Activated CD8-positive, alpha-beta T cell treated with anti-CD3 and anti-CD28 coated beads, Interleukin-2, amount 10 ng/mL, durations not matched to agents 7 days and 5 days (primary cell): ENCODE data around the gene PLEKHG4B. TPM values are rescaled to one million over a fixed set of nuclear protein-coding genes. Genes with fewer than 3 reads are reported as not detected.
"Not testable (repeated sequence)": the region's sequence is repeated elsewhere in the genome, so short reads cannot be mapped to it uniquely, and the experiment has no call there.

Experiments
- ATAC-seq: fragments of 150-1000 bp; cut with Tn5 transposase; one replicate; pipeline ENCODE4 v1.10.0; 2021; ENCODE audit warnings: moderate library complexity
- CTCF ChIA-PET: fragments of 350-600 bp; sonication (Branson Sonifier 250); formaldehyde crosslinking; loops from one replicate; lab custom pipeline; 2021; ENCODE audit warnings: antibody characterized with exemption; lab: Charles Lee
- POLR2A ChIA-PET: fragments of 350-600 bp; sonication (Branson Sonifier 250); formaldehyde crosslinking; loops from one replicate; lab custom pipeline; 2021; ENCODE audit warnings: antibody characterized with exemption; lab: Charles Lee
- DNase-seq: peaks from one replicate; pipeline ENCODE4 v3.0.0-alpha.2; 2020
- H3K27ac Mint-ChIP-seq: one replicate; pipeline ENCODE4 v1.8.0; 2021; ENCODE audit warnings: mild to moderate bottlenecking, mixed read lengths
- H3K27me3 Mint-ChIP-seq: one replicate; pipeline ENCODE4 v1.8.0; 2021; ENCODE audit warnings: low read depth, mixed read lengths
- H3K36me3 Mint-ChIP-seq: one replicate; pipeline ENCODE4 v1.8.0; 2021; ENCODE audit warnings: low read depth, mixed read lengths
- H3K4me1 Mint-ChIP-seq: one replicate; pipeline ENCODE4 v1.8.0; 2021; ENCODE audit warnings: low read depth, mixed read lengths
- H3K4me3 Mint-ChIP-seq: one replicate; pipeline ENCODE4 v1.8.0; 2021; ENCODE audit warnings: mild to moderate bottlenecking, mixed read lengths
- H3K9me3 Mint-ChIP-seq: one replicate; pipeline ENCODE4 v1.8.0; 2022; ENCODE audit warnings: mixed read lengths; ENCODE audit not compliant: insufficient read depth
- total RNA-seq, 2 experiments: library from RNA; stranded (reverse); gene quantifications; one replicate each; pipeline ENCODE4 v1.2.3, GENCODE V29; 2021

The PLEKHG4B gene
- total RNA-seq, 2 experiments from 2014 or later = not detected

DNA sequence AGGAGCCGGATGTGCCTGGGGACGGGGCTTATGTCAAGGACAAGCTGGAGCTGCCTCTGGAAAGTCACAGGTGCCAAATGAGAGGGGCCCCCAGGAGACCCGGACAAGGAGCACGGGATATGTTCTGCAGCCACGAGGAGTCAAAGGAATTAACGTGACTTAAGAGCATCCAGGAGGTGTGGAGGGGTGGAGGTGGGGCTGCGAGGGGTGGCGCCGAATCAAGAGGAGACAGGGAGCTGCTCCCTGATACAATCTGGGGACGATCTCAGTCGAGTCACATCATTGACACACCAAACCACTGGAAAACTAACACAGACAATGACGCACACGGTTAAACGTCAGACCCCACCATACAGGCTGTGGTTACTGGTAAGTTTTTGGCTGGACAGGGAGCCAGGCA is 115.6 kb downstream of the PLEKHG4B start:
- DNase-seq (no peak), ATAC-seq (no peak)
- Mint-ChIP-seq H3K4me1 (peaks cover 10% of the 10 kb centered on the region), H3K36me3 (peaks cover 6% of the 10 kb centered on the region), H3K27me3 (no peaks in the 10 kb centered on the region), H3K4me3 (no peak overlapping the region), H3K9me3 (no peaks in the 10 kb centered on the region), H3K27ac (no peak overlapping the region)
- ChIA-PET CTCF (interaction anchor here (1.3 kb wide), 1 partner anchor 19 kb away, joined by 4 read pairs; no protein-coding TSS in a partner anchor), POLR2A (interaction anchor here (0.5 kb wide), 1 partner anchor 13 kb away, joined by 3 read pairs; no protein-coding TSS in a partner anchor)

DNA sequence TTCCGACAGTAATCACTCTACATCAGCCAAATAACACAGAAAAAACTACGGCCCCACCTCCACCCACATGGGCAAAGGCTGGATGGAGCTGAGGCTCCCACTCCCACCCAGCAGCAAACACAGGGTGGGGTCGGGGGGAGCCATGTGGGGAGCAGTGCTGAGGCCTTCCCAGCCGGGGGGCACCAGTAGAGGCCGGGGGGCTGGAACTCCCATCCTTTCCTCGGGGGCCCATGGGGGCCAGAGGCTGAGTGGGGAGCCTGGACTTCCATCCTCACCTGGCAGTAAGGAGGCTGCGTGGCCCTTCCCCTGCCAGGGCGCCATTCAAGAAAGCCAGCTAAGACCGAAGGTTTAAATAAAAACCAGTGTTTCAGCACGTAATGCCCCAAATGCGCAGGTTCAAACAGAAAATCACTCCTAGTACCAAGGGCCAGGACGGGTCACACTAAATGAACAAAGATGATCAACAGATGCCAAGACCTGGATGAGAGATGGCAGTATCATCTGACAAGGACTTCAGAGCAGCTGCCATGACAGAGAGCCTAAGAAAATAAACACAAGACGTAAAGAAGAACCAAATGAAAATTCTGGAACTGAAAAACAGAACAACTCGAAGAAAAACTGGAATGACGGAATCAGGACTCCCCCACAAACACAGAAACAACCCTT is 116.6 kb downstream of the PLEKHG4B start:
- ATAC-seq (no peak), DNase-seq (no peak)
- CTCF ChIA-PET = interaction anchor here (1.3 kb wide), 1 partner anchor 20 kb away, joined by 4 read pairs; no protein-coding TSS in a partner anchor
- Mint-ChIP-seq H3K4me3 (no peak overlapping the region), H3K27me3 (no peaks in the 10 kb centered on the region), H3K4me1 (peaks cover 12% of the 10 kb centered on the region), H3K27ac (no peak overlapping the region), H3K36me3 (peaks cover 7% of the 10 kb centered on the region), H3K9me3 (no peaks in the 10 kb centered on the region)
- POLR2A ChIA-PET = no interaction called here

GRCh38 chr5:213803-214395 is 121.9 kb downstream of the PLEKHG4B start:
- H3K27ac Mint-ChIP-seq = no peak overlapping the region
- ATAC-seq = no peak
- no peaks in the 10 kb centered on the region for H3K27me3 Mint-ChIP-seq
- DNase-seq = no peak
- H3K4me3 Mint-ChIP-seq = no peak overlapping the region
- ChIA-PET POLR2A (no interaction called here), CTCF (interaction anchor here (1.5 kb wide), 1 partner anchor 25 kb away, joined by 7 read pairs; no protein-coding TSS in a partner anchor)
- peaks cover 26% of the 10 kb centered on the region for H3K36me3 Mint-ChIP-seq
- H3K9me3 Mint-ChIP-seq = no peaks in the 10 kb centered on the region
- peaks cover 40% of the 10 kb centered on the region for H3K4me1 Mint-ChIP-seq

GRCh38 chr5:215256-215655 is 123.3 kb downstream of the PLEKHG4B start:
- Mint-ChIP-seq H3K4me3 (peak overlapping the region; percentile 0), H3K36me3 (peaks cover 26% of the 10 kb centered on the region), H3K27ac (peak overlapping the region; percentile 18), H3K4me1 (peaks cover 38% of the 10 kb centered on the region)
- H3K9me3 Mint-ChIP-seq, DNase-seq, ATAC-seq, POLR2A ChIA-PET, H3K27me3 Mint-ChIP-seq, CTCF ChIA-PET: not testable (repeated sequence)

GRCh38 chr5:216076-216475 is 124.1 kb downstream of the PLEKHG4B start:
- H3K4me3 Mint-ChIP-seq, H3K27ac Mint-ChIP-seq, DNase-seq, H3K9me3 Mint-ChIP-seq, H3K27me3 Mint-ChIP-seq, ATAC-seq, CTCF ChIA-PET, POLR2A ChIA-PET: not testable (repeated sequence)
- peaks cover 26% of the 10 kb centered on the region for H3K36me3 Mint-ChIP-seq
- H3K4me1 Mint-ChIP-seq = peaks cover 42% of the 10 kb centered on the region

DNA sequence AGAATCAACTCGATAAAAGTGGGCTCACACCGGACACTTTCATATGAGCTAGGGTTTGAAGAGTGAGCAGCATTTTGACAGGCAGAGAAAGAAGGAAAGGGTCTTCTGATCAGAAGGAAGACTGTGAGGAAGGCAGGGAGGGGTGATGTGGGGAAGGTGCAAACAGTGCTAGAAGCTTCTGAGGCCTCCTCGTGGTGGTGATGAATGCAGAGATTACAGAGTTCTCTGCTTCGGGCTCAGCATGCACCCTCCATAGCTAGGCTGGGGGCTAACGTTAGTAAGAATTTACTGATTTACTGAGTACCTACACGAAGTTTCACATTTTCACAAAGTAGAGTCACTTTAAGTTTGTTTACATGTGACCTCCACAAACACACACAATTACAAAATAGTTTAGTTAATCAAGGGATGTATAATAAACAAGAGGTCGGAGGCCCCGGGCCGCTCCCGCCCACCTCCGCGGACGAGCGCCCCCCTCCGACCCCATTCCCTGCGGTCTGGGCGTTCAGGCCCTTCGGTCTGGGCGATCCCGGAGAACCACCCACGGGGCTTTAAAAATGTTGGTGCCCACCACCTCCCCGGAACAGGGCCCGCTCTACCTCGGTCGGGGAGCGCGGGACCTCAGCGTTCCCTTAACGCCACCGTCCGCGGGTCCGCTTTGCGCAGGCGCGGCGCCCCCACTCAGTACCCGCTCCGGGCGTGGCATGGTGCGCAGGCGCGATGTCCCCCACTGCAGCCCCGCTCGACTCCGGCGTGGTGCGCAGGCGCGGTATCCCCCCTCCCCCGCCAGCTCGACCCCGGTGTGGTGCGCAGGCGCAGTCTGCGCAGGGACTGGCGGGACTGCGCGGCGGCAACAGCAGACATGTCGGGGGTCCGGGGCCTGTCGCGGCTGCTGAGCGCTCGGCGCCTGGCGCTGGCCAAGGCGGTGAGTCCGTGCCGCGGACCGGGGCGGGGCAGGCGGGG is 125.8 kb downstream of the PLEKHG4B start, which contains the start of the genes CCDC127 and SDHA:
Gene CCDC127 (minus strand): TSS at position 660 of the 963 bp plus-strand sequence. CDS start 1,304 bp downstream, outside the sequence.
Gene SDHA (plus strand): TSS at position 827 of the 963 bp plus-strand sequence. CDS start 36 bp downstream, at position 863.
- peak within 1 kb of the TSS; percentile 94 for H3K27ac Mint-ChIP-seq
- peak; percentile 98 for DNase-seq
- H3K9me3 Mint-ChIP-seq, H3K27me3 Mint-ChIP-seq: not testable (repeated sequence)
- peak; percentile 92 for ATAC-seq
- peaks cover 35% of the 10 kb centered on the region for H3K36me3 Mint-ChIP-seq
- CTCF ChIA-PET = interaction anchor here (1.5 to 4.0 kb wide), 3 partner anchors 27 to 53 kb away, joined by 3 to 30 read pairs (median 4); partner anchors contain the start of gene LRRC14B
- POLR2A ChIA-PET = interaction anchor here (0.6 to 3.3 kb wide), 8 partner anchors 12 to 229 kb away, joined by 3 to 23 read pairs (median 4); partner anchors contain the start of genes LRRC14B and PDCD6
- H3K4me1 Mint-ChIP-seq = peaks cover 55% of the 10 kb centered on the region
- H3K4me3 Mint-ChIP-seq = peak within 1 kb of the TSS; percentile 91

DNA sequence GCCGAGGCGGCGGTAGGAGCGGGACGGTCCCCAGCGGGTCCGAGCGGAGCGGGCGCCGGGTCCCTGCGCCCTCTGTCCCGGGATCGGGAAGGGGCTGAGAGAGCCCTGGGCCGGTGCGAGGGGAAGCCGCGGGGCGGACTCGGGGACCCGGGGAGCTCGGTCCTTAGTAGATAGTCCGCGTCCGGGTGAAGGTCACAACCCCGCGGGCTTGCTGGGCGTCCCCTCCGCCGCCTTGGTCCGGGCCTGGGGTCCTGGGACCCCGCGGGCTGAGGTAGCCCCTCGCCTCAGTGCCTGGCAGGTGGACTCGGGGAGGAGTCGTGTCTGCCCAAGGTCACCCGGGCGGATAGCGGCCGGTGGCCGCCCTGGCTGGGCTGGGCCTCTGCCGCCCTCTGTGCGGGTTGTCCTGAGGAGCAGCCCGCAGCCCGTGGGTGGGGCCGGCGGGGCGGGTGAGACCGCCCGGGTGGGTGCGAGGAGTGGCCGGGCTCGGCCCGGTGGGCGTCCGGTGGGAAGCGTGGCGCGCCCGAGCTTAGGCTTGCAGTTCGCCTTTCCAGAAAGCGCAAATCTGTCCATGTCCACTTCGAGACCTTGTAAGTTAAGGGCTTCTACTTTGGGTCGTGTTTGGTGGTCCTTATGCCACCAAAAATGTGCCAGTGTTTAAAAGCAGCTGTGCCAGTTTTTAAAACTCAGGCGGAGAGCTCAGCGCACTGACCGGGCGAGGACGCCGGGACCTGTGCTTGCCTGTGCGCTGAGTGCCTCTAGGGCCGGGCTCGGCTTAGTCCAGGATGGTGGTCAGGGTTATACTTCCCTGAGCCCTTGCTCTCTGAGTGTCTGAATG is 126.7 kb downstream of the PLEKHG4B start:
- Mint-ChIP-seq H3K36me3 (peaks cover 34% of the 10 kb centered on the region), H3K9me3 (no peaks in the 10 kb centered on the region), H3K4me3 (peak overlapping the region; percentile 91), H3K4me1 (peaks cover 59% of the 10 kb centered on the region), H3K27me3 (no peaks in the 10 kb centered on the region), H3K27ac (peak overlapping the region; percentile 94)
- DNase-seq (peak; percentile 42), ATAC-seq (peak; percentile 40)
- POLR2A ChIA-PET = interaction anchor here (0.6 to 3.3 kb wide), 12 partner anchors 11 to 325 kb away, joined by 3 to 23 read pairs (median 3); partner anchors contain the start of genes LRRC14B and PDCD6
- CTCF ChIA-PET = interaction anchor here (1.2 to 4.0 kb wide), 6 partner anchors 24 to 212 kb away, joined by 3 to 30 read pairs (median 4); partner anchors contain the start of gene LRRC14B

GRCh38 chr5:219460-219863 is 127.5 kb downstream of the PLEKHG4B start:
- no peaks in the 10 kb centered on the region for H3K27me3 Mint-ChIP-seq
- ATAC-seq (peak; percentile 22), DNase-seq (peak; percentile 39)
- CTCF ChIA-PET = interaction anchor here (0.8 to 4.0 kb wide), 5 partner anchors 15 to 212 kb away, joined by 3 to 30 read pairs (median 3); partner anchors contain the start of gene LRRC14B
- POLR2A ChIA-PET = interaction anchor here (0.6 to 3.3 kb wide), 7 partner anchors 28 to 889 kb away, joined by 3 to 23 read pairs (median 4); partner anchors contain the start of genes LRRC14B and PDCD6
- H3K4me3 Mint-ChIP-seq = peak overlapping the region; percentile 91
- peaks cover 34% of the 10 kb centered on the region for H3K36me3 Mint-ChIP-seq
- no peaks in the 10 kb centered on the region for H3K9me3 Mint-ChIP-seq
- H3K4me1 Mint-ChIP-seq = peaks cover 52% of the 10 kb centered on the region
- H3K27ac Mint-ChIP-seq = peak overlapping the region; percentile 94

- no peak for DNase-seq
- CTCF ChIA-PET = interaction anchor here (0.6 to 4.0 kb wide), 6 partner anchors 15 to 211 kb away, joined by 3 to 30 read pairs (median 3); partner anchors contain the start of gene LRRC14B
- POLR2A ChIA-PET = interaction anchor here (0.6 to 3.3 kb wide), 4 partner anchors 29 to 888 kb away, joined by 3 to 23 read pairs (median 7); partner anchors contain the start of genes LRRC14B and PDCD6
Observed at GRCh38 chr5:219991-220390, 128.0 kb downstream of the PLEKHG4B start.

More at GRCh38 chr5:219991-220390, 128.0 kb downstream of the PLEKHG4B start:
- Mint-ChIP-seq H3K27ac (peak overlapping the region; percentile 94), H3K9me3 (no peaks in the 10 kb centered on the region), H3K4me1 (peaks cover 50% of the 10 kb centered on the region), H3K36me3 (peaks cover 37% of the 10 kb centered on the region), H3K27me3 (no peaks in the 10 kb centered on the region), H3K4me3 (peak overlapping the region; percentile 91)
- no peak for ATAC-seq
